Epithelial cell of proximal tubule (primary cell): ENCODE results near the gene LEAP2. TPM values are rescaled to one million over a fixed set of nuclear protein-coding genes. Genes with fewer than 3 reads are reported as not detected.

ENCODE experiments used
- DNase-seq: peaks from one replicate; pipeline ENCODE4 v3.0.0-alpha.2; 2011; ENCODE audit warnings: low read depth
- H3K4me3 ChIP-seq: 2 replicates; pipeline ENCODE4 v1.5.1; 2011; ENCODE audit warnings: low read depth, mild to moderate bottlenecking, low read length
- total RNA-seq: library from RNA; depleted of rRNA; stranded (reverse); fragments of >200 nt; gene quantifications from 2 replicates; pipeline ENCODE4 v1.2.3, GENCODE V29; 2015
- TF ChIP-seq, protein P1 (sequence below): conservative IDR thresholded peaks from 2 replicates; pipeline ENCODE4 v1.5.1; 2012; ENCODE audit warnings: low read depth, mild to moderate bottlenecking, low read length

Gene LEAP2
- total RNA-seq, 1 donor from 2014 or later = 0.35 TPM

DNA sequence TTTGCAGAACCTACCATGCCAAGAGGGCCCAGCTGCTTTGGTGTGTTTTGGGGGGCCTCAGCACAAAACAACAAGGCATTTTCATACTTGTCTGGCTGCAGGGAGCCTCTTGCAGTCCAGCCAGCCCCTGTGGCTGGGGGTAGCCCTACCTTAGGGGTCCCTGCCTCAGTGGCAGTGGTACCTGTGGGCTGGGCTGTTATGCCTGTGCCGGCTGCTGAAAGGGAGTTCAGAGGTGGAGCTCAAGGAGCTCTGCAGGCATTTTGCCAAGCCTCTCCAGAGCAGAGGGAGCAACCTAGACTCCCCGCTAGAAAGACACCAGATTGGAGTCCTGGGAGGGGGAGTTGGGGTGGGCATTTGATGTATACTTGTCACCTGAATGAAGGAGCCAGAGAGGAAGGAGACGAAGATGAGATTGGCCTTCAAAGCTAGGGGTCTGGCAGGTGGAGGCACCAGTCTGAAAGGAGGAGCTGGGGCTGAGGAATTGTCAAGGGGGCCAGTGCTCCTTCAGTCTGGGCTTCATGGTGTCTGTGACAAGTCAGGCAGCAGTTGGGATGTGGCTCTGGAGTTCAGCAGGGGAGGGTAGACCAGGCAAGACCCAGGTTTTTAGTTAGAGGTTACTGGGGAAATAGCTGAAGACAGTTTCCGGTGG, 44.5 kb upstream of the LEAP2 start:
- TF ChIP-seq, protein P1, sequence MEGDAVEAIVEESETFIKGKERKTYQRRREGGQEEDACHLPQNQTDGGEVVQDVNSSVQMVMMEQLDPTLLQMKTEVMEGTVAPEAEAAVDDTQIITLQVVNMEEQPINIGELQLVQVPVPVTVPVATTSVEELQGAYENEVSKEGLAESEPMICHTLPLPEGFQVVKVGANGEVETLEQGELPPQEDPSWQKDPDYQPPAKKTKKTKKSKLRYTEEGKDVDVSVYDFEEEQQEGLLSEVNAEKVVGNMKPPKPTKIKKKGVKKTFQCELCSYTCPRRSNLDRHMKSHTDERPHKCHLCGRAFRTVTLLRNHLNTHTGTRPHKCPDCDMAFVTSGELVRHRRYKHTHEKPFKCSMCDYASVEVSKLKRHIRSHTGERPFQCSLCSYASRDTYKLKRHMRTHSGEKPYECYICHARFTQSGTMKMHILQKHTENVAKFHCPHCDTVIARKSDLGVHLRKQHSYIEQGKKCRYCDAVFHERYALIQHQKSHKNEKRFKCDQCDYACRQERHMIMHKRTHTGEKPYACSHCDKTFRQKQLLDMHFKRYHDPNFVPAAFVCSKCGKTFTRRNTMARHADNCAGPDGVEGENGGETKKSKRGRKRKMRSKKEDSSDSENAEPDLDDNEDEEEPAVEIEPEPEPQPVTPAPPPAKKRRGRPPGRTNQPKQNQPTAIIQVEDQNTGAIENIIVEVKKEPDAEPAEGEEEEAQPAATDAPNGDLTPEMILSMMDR = no peak
- DNase-seq = no peak
- peak overlapping the region; percentile 72 for H3K4me3 ChIP-seq

DNA sequence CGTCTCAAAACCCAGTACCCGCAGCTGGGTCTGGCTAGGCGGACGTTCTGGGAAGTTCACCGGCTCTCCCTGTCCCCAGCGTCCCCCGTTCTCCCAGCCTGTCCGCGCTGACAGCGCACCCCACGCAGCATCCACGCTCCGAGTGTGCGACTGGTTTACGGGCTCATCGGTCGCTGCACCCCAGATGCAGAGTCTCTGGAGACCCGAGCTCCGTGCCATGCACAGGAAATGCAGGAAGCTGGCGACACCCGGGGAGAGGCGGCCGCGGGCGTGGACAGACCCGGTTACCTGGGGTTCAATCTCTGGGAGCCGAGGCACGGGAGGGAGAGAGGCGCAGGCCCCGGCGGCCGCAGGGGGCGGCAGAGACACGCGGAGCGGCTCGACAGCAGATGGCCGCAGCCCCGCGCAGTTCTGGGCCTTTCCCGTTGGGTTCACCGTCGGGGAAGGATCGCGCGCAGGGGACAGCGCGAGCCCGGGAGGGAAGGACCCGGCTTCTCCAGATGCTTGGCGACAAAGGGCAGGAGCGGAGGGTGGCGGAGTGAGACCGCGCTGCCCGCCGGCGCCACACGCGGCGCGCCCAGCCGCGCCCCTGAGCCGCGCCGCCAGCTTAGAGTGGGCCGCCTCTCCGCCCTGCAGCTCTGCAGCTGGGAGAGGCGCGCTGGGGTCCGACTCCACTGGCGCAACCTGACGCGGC, 43.6 kb upstream of the LEAP2 start:
- peak overlapping the region; percentile 72 for H3K4me3 ChIP-seq
- no peak for DNase-seq
- TF ChIP-seq, protein P1 = peak; percentile 77

DNA sequence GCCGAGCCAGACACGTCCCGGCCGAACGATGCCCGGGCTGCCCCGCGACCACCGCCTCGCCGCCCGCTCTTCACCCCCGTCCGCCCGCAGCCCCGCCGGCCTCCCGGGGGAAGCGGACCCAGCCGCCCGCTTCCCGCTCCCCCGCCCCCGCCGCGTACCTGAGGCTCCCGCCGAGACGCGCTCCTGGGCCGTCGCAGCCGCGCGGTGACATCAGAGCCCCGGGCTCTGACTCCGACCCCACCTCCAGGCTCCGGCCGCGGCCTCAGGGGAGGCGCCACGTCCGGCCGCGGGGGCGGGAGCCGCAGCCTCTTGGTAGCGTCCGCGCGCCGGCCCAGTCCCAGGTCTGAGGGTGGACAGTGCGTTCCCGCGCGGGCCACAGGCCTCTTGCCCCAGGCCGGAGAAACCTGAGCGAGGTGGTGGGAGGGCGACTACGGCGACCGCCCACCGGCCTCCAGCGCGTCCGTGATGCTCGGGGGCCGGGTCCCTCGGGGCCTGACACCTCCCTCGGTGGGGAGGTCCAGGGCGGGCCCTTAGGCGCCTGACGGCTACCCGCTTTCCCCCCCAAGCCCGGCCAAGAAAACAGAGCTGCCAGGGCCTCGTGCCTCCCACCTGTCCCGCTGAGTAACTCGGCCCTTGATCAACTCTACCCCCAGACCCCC, 42.9 kb upstream of the LEAP2 start, which contains the start of gene SHROOM1:
SHROOM1 (minus strand) TSS at position 212 of the 659 bp plus-strand sequence. CDS start 4,507 bp downstream, outside the sequence.
- DNase-seq = no peak
- peak within 1 kb of the TSS; percentile 72 for H3K4me3 ChIP-seq
- TF ChIP-seq, protein P1 = no peak

DNA sequence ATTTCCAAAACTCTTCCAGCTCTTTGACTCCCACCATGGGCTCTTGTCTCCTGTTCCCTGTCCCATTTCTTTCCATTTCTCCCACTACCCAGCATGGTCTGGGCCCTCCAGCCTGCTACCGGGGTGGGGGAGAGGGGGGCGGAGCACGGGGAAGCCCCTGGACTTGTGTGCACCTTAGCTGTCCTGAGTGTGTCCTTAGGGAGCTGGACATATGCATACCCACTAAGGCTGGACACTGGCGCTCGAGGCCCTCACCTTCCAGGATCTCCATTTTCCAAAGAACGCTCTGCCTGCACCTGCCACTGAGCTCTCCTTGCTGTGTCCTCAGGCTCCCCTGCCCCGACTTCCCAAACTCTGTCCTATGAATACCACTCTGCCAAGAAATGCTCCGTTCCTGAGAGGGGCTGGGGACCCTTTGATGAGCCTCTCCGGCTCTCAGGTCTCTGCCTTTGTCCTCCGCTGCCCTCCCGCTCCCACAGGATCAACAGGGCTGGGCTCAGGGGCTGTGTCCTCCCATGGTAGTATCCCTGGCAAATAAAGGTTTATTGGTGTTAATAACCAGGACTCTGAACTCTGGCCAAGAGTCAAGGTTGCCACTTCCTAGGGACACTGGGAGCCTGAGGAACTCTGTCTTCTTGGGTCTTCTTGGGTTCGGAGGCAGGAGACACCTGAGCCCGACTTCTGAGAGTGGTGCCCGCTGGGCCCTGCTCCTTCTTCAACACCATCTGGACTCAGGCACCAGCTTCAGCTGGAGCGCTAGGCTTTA, 42.2 kb upstream of the LEAP2 start:
- DNase-seq = no peak
- TF ChIP-seq, protein P1 = no peak
- peak overlapping the region; percentile 72 for H3K4me3 ChIP-seq

DNA sequence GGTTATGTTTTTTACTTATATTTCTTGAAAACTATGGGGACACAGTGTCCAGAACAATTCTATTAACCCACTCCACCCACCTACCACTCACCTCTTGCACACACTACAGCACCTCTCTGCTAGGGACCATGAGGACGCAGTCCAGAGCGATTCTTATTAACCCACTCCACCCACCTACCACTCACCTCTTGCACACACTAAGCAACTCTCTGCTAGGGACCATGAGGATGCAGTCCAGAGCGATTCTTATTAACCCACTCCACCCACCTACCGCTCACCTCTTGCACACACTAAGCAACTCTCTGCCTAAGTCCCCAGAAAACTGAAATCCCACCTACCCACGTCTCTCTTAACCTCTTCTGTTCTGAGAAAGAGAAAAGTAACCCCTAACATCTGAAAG, 40.9 kb upstream of the LEAP2 start:
- H3K4me3 ChIP-seq = no peak overlapping the region
- TF ChIP-seq, protein P1 = no peak
- DNase-seq = no peak

DNA sequence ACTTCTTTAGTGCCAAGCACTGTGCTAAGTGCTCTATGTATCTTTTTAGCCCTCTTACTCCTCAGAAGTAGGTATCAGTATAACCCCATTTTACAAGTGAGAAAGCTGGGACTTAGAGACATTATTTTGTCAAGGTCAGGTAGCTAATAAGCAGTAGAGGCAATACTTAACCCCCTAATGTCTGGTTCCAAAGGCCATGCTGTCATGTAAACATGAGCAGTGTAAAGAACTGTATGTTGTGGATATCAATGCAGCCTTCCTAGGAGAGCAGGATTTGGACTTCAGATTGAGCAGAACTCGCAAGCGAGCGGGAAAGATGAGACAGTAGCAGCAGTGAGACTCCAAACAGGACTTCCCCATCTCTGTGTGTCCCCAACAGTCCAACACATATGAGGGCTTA, 39.4 kb upstream of the LEAP2 start:
- no peak overlapping the region for H3K4me3 ChIP-seq
- DNase-seq = no peak
- TF ChIP-seq, protein P1 = no peak
